ENCODE results near the gene MAPK10. TPM values are rescaled to one million over a fixed set of nuclear protein-coding genes. Genes with fewer than 3 reads are reported as not detected.
"Not testable (repeated sequence)": the region's sequence is repeated elsewhere in the genome, so short reads cannot be mapped to it uniquely, and the experiment has no call there.

Gene MAPK10
- total and polyA plus RNA-seq, 2 of the 8 experiments (the other 6 are each of a cell fraction or from before 2014, with no cell fraction given), result 2.5 to 3.1 TPM

GRCh38 chr4:85965017-85965416 is 394.8 kb downstream of the MAPK10 start:
- not testable (repeated sequence) for DNase-seq (ENCODE audit: low read depth in 1 of 2, low spot score in 2 of 2); H3K27ac ChIP-seq (ENCODE audit: low read depth, low read length); H2BK120ac ChIP-seq (replicated peaks; ENCODE audit: low read depth, low read length); H3K79me1 ChIP-seq (ENCODE audit: low read depth, low read length); H3K23me2 ChIP-seq (ENCODE audit: low read depth, low read length); H2BK5ac ChIP-seq (ENCODE audit: low read depth, low read length); FAIRE-seq; H3K56ac ChIP-seq (replicated peaks; ENCODE audit: insufficient read length, low read depth, low read length); H3K4me2 ChIP-seq (ENCODE audit: insufficient read depth in 1 of 2, low read depth in 2 of 2, low read length in 2 of 2); H4K8ac ChIP-seq (ENCODE audit: extremely low read depth, insufficient read depth, low read length); H2AK5ac ChIP-seq (ENCODE audit: low read depth, low read length); H4K91ac ChIP-seq (replicated peaks; ENCODE audit: insufficient read length, low read length); H3K14ac ChIP-seq (ENCODE audit: insufficient read length); H3K36me3 ChIP-seq (ENCODE audit: control insufficient read depth in 2 of 4, insufficient read depth in 4 of 4, low read length in 3 of 4); H3K4me3 ChIP-seq (ENCODE audit: extremely low read depth in 1 of 4, insufficient read depth in 2 of 4, low read depth in 3 of 4, low read length in 4 of 4); H2BK15ac ChIP-seq (ENCODE audit: low read length); H2BK20ac ChIP-seq (ENCODE audit: low read length); H3K9me3 ChIP-seq (ENCODE audit: insufficient read depth in 2 of 2, low read depth in 1 of 2, low read length in 1 of 2); H2AFZ ChIP-seq (ENCODE audit: low read length); H2BK12ac ChIP-seq (ENCODE audit: low read depth, low read length); H3K4me1 ChIP-seq (replicated peaks in 1 of 4; ENCODE audit: control insufficient read depth in 3 of 4, insufficient read depth in 4 of 4, low read length in 3 of 4); H4K5ac ChIP-seq (ENCODE audit: insufficient read length, low read depth, low read length); H3K23ac ChIP-seq (ENCODE audit: insufficient read length); H3K9ac ChIP-seq (replicated peaks in 1 of 4; ENCODE audit: extremely low read depth in 1 of 4, low read depth in 3 of 4, low read length in 3 of 4); H3K4ac ChIP-seq (replicated peaks; ENCODE audit: insufficient read length, low read depth, low read length); H4K20me1 ChIP-seq (replicated peaks in 1 of 2; ENCODE audit: control insufficient read depth in 1 of 2, insufficient read depth in 2 of 2, low read length in 2 of 2); H3K79me2 ChIP-seq (ENCODE audit: control insufficient read depth in 1 of 2, insufficient read depth in 2 of 2, low read length in 2 of 2); H3K27me3 ChIP-seq (replicated peaks in 1 of 4; ENCODE audit: control insufficient read depth in 3 of 4, extremely low read depth in 1 of 4, insufficient read depth in 3 of 4, low read length in 3 of 4); H3K18ac ChIP-seq (ENCODE audit: extremely low read depth, low read length)
- ChIA-PET POLR2A (ENCODE audit: partially characterized antibody) (interaction anchor here (1.6 kb wide), 1 partner anchor 11 kb away, joined by 5 read pairs; no protein-coding TSS in a partner anchor), CTCF (ENCODE audit: partially characterized antibody) (interaction anchor here (0.9 to 3.3 kb wide), 6 partner anchors 9 to 214 kb away, joined by 4 to 19 read pairs (median 5); no protein-coding TSS in a partner anchor)
- WGBS, 2 experiments (ENCODE audit: extremely low coverage in 1 of 2, insufficient coverage in 1 of 2, insufficient read length in 1 of 2, insufficient replicate concordance in 2 of 2, low coverage in 1 of 2, low lambda C conversion rate in 2 of 2, missing lambda C conversion rate in 1 of 2), result 94% methylated on average over 4 of the region's 4 CpGs; no CpG with 5 or more reads in 1 of the 2 experiments
